GM13976 (cell line): ENCODE results near the gene RPS27A.
A peak's percentile ranks its signal among the peaks of the same experiment; 100 is the strongest.
"Not testable (repeated sequence)": the region's sequence is repeated elsewhere in the genome, so short reads cannot be mapped to it uniquely, and the experiment has no call there.

ENCODE experiments used
- DNase-seq: peaks from one replicate; pipeline ENCODE4 v3.0.0; 2012; ENCODE audit warnings: low spot score
- in situ Hi-C: fragments of 300-500 bp; cut with MboI; formaldehyde crosslinking; loops from one replicate; pipeline ENCODE4 v1.12.0; 2022; ENCODE audit warnings: low sequenced_read_pairs, mixed read lengths, inconsistent platforms; ENCODE audit not compliant: unreplicated experiment
- TF ChIP-seq, protein P1 (sequence below): IDR thresholded peaks from 2 replicates; pipeline ENCODE4 v1.5.1; 2012; ENCODE audit warnings: borderline replicate concordance, mild to moderate bottlenecking; ENCODE audit not compliant: insufficient read depth; ENCODE audit errors: extremely low read depth, missing control alignments, control extremely low read depth

Gene RPS27A

DNA sequence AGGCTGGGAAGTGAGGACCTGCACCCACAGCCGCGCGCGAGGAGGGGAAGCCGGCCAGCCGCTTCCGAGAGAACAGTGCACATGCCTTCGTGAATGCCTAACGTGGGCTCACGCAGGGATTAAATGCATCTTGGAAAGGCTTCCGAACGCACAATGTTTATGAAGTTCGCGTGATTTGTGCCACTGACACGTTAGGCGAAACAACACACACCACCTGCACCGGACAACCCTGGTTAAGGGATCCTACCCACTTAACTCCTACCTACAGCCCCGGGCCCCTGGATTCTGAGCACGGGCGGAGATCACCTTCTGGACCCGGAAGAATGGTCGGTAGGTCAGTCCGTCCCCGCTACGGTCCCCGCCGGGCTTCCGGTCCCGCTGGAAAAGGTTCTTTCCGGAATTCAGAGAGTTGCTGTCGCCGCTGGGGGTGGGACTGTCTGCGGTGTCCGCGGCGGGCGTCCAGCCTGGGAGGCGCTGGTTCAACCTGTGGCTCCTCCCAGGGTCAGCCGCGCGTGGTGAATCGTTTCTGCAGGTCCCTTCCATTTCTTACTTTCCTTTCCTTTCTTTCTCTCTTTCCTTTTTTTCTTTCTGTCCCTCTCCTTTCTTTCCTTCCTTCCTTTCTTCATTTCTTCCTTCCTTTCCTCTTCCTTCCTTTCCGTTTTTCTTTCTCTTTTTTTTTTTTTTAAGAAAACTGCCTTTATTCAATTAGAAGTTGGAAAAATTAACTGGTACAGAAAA lies 36.6 kb downstream of the RPS27A start, which contains the start of gene MTIF2:
Gene MTIF2 (minus strand): TSS at position 325 of the 738 bp plus-strand sequence. CDS start 5,373 bp downstream, outside the sequence.
- peak; percentile 93 for DNase-seq
- in situ Hi-C loops, result no loop called here
- TF ChIP-seq, protein P1, sequence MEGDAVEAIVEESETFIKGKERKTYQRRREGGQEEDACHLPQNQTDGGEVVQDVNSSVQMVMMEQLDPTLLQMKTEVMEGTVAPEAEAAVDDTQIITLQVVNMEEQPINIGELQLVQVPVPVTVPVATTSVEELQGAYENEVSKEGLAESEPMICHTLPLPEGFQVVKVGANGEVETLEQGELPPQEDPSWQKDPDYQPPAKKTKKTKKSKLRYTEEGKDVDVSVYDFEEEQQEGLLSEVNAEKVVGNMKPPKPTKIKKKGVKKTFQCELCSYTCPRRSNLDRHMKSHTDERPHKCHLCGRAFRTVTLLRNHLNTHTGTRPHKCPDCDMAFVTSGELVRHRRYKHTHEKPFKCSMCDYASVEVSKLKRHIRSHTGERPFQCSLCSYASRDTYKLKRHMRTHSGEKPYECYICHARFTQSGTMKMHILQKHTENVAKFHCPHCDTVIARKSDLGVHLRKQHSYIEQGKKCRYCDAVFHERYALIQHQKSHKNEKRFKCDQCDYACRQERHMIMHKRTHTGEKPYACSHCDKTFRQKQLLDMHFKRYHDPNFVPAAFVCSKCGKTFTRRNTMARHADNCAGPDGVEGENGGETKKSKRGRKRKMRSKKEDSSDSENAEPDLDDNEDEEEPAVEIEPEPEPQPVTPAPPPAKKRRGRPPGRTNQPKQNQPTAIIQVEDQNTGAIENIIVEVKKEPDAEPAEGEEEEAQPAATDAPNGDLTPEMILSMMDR, result peak; percentile 12

DNA sequence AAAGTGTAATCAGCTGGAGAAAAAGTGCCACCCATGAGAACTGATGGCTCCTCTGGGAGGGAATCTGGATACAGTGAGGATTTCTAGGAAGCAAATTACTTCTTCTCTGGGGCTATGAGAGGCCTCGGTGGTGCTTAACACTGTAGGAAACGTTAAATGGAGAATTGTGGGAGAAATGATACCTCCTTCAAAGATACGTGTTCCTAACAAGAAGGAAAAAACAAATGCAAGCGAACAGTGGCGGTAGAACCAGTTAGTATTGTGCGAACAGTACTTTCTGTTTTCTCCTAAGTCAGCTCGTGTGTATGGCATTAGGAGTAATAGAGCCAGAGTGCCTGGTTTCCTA lies 37.1 kb downstream of the RPS27A start:
- TF ChIP-seq, protein P1, result no peak
- in situ Hi-C loops, result no loop called here
- peak; percentile 32 for DNase-seq

DNA sequence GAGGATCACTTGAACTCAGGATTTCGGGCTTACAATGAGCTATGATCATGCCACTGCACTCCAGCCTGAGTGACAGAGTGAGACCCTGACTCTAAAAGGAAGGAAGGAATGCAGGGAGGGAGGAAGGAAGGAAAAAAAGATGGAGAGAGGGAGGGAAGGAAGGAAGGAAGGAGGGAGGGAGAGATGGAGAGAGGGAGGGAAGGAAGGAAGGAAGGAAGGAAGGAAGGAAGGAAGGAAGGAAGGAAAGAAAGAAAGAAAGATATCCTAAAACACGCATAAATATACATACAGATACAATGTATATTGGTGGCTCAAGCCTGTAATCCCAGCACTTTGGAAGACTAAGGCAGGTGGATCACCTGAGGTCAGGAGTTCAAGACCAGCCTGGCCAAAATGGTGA lies 41.9 kb downstream of the RPS27A start:
- DNase-seq, in situ Hi-C loops: not testable (repeated sequence)

DNA sequence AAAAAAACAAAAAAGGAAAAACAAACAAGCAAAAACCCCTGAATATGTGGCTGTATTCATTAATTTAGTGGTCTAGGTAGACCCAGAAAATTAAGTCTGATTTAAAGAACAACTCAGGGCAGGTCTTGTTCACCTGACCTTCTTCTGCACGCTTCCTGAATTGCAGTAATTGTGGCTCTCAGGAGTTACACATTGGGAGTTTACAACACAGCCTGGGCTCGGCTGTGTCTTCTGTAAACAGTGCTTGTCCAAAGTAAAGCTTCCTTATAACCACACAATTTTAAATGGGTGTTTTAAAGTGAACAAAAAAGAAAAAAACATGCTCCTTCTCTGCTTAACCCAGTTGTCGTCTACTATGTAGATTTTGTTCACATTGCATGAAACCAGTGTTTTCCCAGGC lies 44.8 kb downstream of the RPS27A start:
- in situ Hi-C loops, result no loop called here
- no peak for DNase-seq
- TF ChIP-seq, protein P1, result no peak

DNA sequence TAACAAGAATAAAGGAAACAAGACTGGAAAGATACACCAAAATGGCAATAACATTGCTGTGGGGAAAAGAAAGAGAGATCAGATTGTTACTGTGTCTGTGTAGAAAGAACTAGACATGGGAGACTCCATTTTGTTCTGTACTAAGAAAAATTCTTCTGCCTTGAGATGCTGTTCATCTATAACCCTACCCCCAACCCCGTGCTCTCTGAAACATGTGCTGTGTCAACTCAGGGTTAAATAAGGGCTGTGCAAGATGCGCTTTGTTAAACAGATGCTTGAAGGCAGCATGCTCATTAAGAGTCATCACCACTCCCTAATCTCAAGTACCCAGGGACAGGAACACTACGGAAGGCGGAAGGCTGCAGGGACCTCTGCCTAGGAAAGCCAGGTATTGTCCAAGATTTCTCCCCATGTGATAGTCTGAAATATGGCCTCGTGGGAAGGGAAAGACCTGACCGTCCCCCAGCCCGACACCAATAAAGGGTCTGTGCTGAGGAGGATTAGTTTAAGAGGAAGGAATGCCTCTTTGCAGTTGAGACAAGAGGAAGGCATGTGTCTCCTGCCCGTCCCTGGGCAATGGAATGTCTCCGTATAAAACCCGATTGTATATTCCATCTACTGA lies 46.8 kb downstream of the RPS27A start:
- DNase-seq, in situ Hi-C loops: not testable (repeated sequence)

- in situ Hi-C loops, result not testable (repeated sequence)
Measured at GRCh38 chr2:55279859-55280424, 47.5 kb downstream of the RPS27A start.

DNA sequence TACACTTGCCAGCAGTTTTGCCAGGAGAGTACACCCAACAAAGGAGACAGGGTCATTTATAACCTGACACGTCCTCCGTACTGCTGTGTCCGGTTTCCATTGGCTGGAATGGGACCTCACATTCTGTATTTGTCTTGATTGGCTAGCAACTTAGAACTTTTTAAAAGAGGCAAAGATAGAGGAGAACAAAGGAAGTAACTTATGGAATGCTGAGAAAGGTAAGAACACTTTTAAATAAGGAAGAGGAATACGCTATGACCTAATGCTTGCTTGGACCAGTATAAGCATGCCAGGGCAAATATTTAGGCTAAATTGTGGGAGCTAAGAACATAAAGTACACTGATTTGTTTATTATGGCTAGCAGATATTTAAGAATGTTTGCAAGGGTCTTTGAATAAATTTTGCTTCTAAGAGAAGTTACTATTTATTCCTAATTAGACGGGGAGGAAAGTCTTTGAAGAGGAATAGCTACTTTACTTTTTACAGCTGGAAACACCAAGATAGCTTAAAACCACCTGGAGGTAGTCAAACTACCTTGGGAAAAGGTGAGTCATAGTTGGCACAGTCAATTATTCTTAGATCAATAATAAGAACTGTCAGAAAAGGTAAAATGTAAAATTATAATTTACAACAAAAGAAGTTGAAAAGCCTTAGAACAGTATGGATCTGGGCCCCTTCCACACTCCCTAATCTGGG lies 48.5 kb downstream of the RPS27A start:
- DNase-seq, in situ Hi-C loops: not testable (repeated sequence)

More at GRCh38 chr2:55279859-55280424, 47.5 kb downstream of the RPS27A start:
- not testable (repeated sequence) for DNase-seq

GRCh38 chr2:55282110-55282917 lies 49.8 kb downstream of the RPS27A start:
- DNase-seq, result peak; percentile 91
- TF ChIP-seq, protein P1, result no peak
- in situ Hi-C loops, result no loop called here
